MCF 10A (cell line): ENCODE measurements around the gene LRP1B. TPM values are rescaled to one million over a fixed set of nuclear protein-coding genes. Genes with fewer than 3 reads are reported as not detected.
"Not testable (repeated sequence)": the region's sequence is repeated elsewhere in the genome, so short reads cannot be mapped to it uniquely, and the experiment has no call there.

Source experiments
- BruUV-seq: library from RNA; stranded (reverse); fragments of 400-500 nt; replicated peaks from 2 replicates; lab custom pipeline; 2021; lab: Mats Ljungman, UMichigan
- CTCF ChIA-PET: fragments of 300-600 bp; sonication (Branson Sonifier 250); formaldehyde crosslinking; extraction: SDS; loops from one replicate; lab custom pipeline; 2021; ENCODE audit warnings: antibody characterized with exemption, inconsistent platforms; lab: Yijun Ruan, JAX
- POLR2A ChIA-PET: fragments of 300-600, 350-650 bp; sonication (Branson Sonifier 250); formaldehyde crosslinking; extraction: SDS; loops from one replicate; lab custom pipeline; 2020; ENCODE audit warnings: antibody characterized with exemption, inconsistent platforms; lab: Yijun Ruan, JAX
- DNase-seq: peaks from one replicate; pipeline ENCODE4 v3.0.0-alpha.2; 2018; ENCODE audit not compliant: unreplicated experiment
- H3K27ac Mint-ChIP-seq: one replicate; pipeline ENCODE4 v1.8.0; 2022; ENCODE audit warnings: mild to moderate bottlenecking, low read depth, mixed read lengths; ENCODE audit not compliant: unreplicated experiment
- H3K27me3 Mint-ChIP-seq: one replicate; pipeline ENCODE4 v1.8.0; 2022; ENCODE audit warnings: mixed read lengths; ENCODE audit not compliant: insufficient read depth, unreplicated experiment
- H3K36me3 Mint-ChIP-seq: one replicate; pipeline ENCODE4 v1.8.0; 2022; ENCODE audit warnings: mild to moderate bottlenecking, moderate library complexity, mixed read lengths; ENCODE audit not compliant: insufficient read depth, unreplicated experiment
- H3K4me1 Mint-ChIP-seq: one replicate; pipeline ENCODE4 v1.8.0; 2022; ENCODE audit warnings: mixed read lengths; ENCODE audit not compliant: insufficient read depth, unreplicated experiment
- H3K4me3 Mint-ChIP-seq: one replicate; pipeline ENCODE4 v1.8.0; 2022; ENCODE audit warnings: mild to moderate bottlenecking, moderate library complexity, mixed read lengths; ENCODE audit not compliant: unreplicated experiment
- H3K9me3 Mint-ChIP-seq: one replicate; pipeline ENCODE4 v1.8.0; 2022; ENCODE audit warnings: mixed read lengths; ENCODE audit not compliant: unreplicated experiment
- CTCF ChIP-seq: fragments of 200-600 bp; IDR thresholded peaks from one replicate; pipeline ENCODE4 v1.8.0; 2022; ENCODE audit warnings: antibody characterized with exemption, mild to moderate bottlenecking; ENCODE audit not compliant: unreplicated experiment
- intact Hi-C: fragments of 100-400 bp; cut with micrococcal nuclease; formaldehyde crosslinking; loops from 2 replicates; pipeline ENCODE4 v1.14.1; 2022
- total RNA-seq: library from RNA; stranded (reverse); gene quantifications from 2 replicates; pipeline ENCODE4 v1.2.3, GENCODE V29; 2022

Gene LRP1B
- total RNA-seq, 1 experiment from 2014 or later, result not detected

GRCh38 chr2:140417504-140417903, 1713.3 kb downstream of the LRP1B start:
- no TSS peak for BruUV-seq
- no peak overlapping the region for H3K27ac Mint-ChIP-seq
- ChIA-PET CTCF (no interaction called here), POLR2A (no interaction called here)
- DNase-seq, result no peak
- H3K27me3 Mint-ChIP-seq, result peaks cover 9% of the 10 kb centered on the region
- H3K4me3 Mint-ChIP-seq, result no peak overlapping the region
- no peaks in the 10 kb centered on the region for H3K9me3 Mint-ChIP-seq
- intact Hi-C loops, result no loop called here
- H3K36me3 Mint-ChIP-seq, result no peaks in the 10 kb centered on the region
- no peaks in the 10 kb centered on the region for H3K4me1 Mint-ChIP-seq
- no peak for TF ChIP-seq CTCF

- H3K4me1 Mint-ChIP-seq, result no peaks in the 10 kb centered on the region
- TF ChIP-seq CTCF, result no peak
- no peak overlapping the region for H3K4me3 Mint-ChIP-seq
- BruUV-seq, result no TSS peak
- H3K9me3 Mint-ChIP-seq, result no peaks in the 10 kb centered on the region
- peaks cover 9% of the 10 kb centered on the region for H3K27me3 Mint-ChIP-seq
- H3K27ac Mint-ChIP-seq, result no peak overlapping the region
- ChIA-PET POLR2A (no interaction called here), CTCF (interaction anchor here (0.7 kb wide), 1 partner anchor 577 kb away, joined by 3 read pairs; no protein-coding TSS in a partner anchor)
- no peaks in the 10 kb centered on the region for H3K36me3 Mint-ChIP-seq
- intact Hi-C loops, result no loop called here
- no peak for DNase-seq
Measured at GRCh38 chr2:140416577-140416976, 1714.2 kb downstream of the LRP1B start.

- intact Hi-C loops, H3K4me1 Mint-ChIP-seq, POLR2A ChIA-PET: not testable (repeated sequence)
Measured at GRCh38 chr2:140415035-140415434, 1715.8 kb downstream of the LRP1B start.

GRCh38 chr2:140410695-140411094, 1720.1 kb downstream of the LRP1B start:
- BruUV-seq, result no TSS peak
- intact Hi-C loops, result no loop called here
- H3K9me3 Mint-ChIP-seq, result no peaks in the 10 kb centered on the region

More at GRCh38 chr2:140415035-140415434, 1715.8 kb downstream of the LRP1B start:
- H3K36me3 Mint-ChIP-seq, CTCF ChIA-PET, H3K27me3 Mint-ChIP-seq, H3K4me3 Mint-ChIP-seq, H3K27ac Mint-ChIP-seq, DNase-seq, H3K9me3 Mint-ChIP-seq, BruUV-seq: not testable (repeated sequence)

More at GRCh38 chr2:140410695-140411094, 1720.1 kb downstream of the LRP1B start:
- TF ChIP-seq CTCF, result no peak
- H3K27me3 Mint-ChIP-seq, result peaks cover under 1% of the 10 kb centered on the region
- H3K4me3 Mint-ChIP-seq, result no peak overlapping the region
- POLR2A ChIA-PET, result no interaction called here
- DNase-seq, result no peak
- H3K36me3 Mint-ChIP-seq, result no peaks in the 10 kb centered on the region
- H3K27ac Mint-ChIP-seq, result no peak overlapping the region
- no peaks in the 10 kb centered on the region for H3K4me1 Mint-ChIP-seq
- CTCF ChIA-PET, result no interaction called here
